HL-60 (cell line): ENCODE measurements around the gene TDRD5.

Experiments used
- DNase-seq, 2 experiments: peaks; one replicate each; pipeline ENCODE4 v3.0.0-alpha.2; 2010 to 2020; ENCODE audit warnings: low read depth in 1 of 2, low spot score in 1 of 2
- H3K27ac ChIP-seq: fragments of 250-450 bp; sonication (Bioruptor Pico); replicated peaks from 2 replicates; pipeline ENCODE4 v1.5.1; 2020; ENCODE audit warnings: mild to moderate bottlenecking, moderate library complexity
- H3K27me3 ChIP-seq: fragments of 250-450 bp; sonication (Bioruptor Pico); 2 replicates; pipeline ENCODE4 v1.5.1; 2021; ENCODE audit warnings: mild to moderate bottlenecking, moderate library complexity; ENCODE audit not compliant: insufficient read depth, poor library complexity, severe bottlenecking
- H3K4me3 ChIP-seq: replicated peaks from 2 replicates; pipeline ENCODE4 v1.5.1; 2011; ENCODE audit warnings: mild to moderate bottlenecking, control low read depth, low read length; ENCODE audit not compliant: insufficient read depth
- GABPA ChIP-seq: IDR thresholded peaks from 2 replicates; pipeline ENCODE4 v1.6.1; 2012; ENCODE audit warnings: low read depth
- POLR2AphosphoS5 ChIP-seq: IDR thresholded peaks from 2 replicates; pipeline ENCODE4 v1.6.1; 2012; ENCODE audit warnings: low read depth
- SPI1 ChIP-seq: IDR thresholded peaks from 2 replicates; pipeline ENCODE4 v1.6.1; 2012; ENCODE audit warnings: low read depth, mild to moderate bottlenecking, borderline replicate concordance
- long read RNA-seq: library from polyadenylated mRNA; unstranded; transcript quantifications from one replicate; pipeline ENCODE4 v2.0.0, GENCODE V29; 2020
- TF ChIP-seq, protein P1 (sequence below): IDR thresholded peaks from 2 replicates; pipeline ENCODE4 v1.6.1; 2012; ENCODE audit warnings: low read depth; ENCODE audit not compliant: insufficient replicate concordance
- TF ChIP-seq, protein P2 (sequence below): IDR thresholded peaks from one replicate; pipeline ENCODE4 v1.5.1; 2011; ENCODE audit warnings: low read length, control low read depth, inconsistent platforms; ENCODE audit not compliant: insufficient read depth

TDRD5 gene, protein sequence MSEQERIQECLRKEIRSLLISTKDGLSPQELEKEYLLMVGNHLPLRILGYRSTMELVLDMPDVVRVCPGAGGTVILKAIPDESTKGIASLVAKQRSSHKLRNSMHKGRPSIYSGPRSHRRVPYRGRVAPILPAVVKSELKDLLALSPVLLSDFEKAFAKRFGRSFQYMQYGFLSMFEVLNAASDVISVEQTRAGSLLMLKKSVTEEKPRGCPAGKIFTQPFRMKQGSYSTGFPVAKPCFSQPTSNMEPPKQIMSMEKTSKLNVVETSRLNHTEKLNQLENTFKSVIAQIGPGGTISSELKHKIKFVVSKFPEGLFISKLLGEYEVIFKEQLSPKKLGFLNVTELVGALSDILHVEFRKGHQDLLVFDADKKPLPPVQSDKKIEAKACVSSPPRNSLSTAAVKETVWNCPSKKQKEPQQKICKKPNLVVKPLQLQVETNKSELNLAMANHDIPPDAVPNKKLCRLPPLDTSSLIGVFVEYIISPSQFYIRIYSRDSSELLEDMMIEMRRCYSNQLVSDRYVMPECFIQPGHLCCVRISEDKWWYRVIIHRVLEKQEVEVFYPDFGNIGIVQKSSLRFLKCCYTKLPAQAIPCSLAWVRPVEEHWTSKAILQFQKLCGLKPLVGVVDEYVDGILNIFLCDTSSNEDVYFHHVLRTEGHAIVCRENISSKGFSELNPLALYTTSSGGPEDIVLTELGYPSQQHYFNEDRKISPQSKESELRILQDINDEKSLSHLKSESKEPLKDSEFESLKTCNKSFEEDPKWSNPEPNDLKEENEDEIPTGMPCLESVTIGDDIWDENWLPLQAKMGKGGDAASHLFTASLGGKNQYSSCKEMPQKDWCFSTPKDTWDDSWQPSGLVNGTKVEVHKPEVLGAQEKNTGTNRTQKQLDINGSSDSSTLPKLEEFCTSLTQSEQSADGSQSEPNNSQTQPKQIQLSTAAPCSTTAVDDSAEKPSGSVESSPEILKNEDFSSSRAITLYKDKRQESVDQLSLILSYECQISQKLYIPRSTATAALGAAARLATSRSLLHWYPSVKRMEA
- long read RNA-seq = 0 reads

DNA sequence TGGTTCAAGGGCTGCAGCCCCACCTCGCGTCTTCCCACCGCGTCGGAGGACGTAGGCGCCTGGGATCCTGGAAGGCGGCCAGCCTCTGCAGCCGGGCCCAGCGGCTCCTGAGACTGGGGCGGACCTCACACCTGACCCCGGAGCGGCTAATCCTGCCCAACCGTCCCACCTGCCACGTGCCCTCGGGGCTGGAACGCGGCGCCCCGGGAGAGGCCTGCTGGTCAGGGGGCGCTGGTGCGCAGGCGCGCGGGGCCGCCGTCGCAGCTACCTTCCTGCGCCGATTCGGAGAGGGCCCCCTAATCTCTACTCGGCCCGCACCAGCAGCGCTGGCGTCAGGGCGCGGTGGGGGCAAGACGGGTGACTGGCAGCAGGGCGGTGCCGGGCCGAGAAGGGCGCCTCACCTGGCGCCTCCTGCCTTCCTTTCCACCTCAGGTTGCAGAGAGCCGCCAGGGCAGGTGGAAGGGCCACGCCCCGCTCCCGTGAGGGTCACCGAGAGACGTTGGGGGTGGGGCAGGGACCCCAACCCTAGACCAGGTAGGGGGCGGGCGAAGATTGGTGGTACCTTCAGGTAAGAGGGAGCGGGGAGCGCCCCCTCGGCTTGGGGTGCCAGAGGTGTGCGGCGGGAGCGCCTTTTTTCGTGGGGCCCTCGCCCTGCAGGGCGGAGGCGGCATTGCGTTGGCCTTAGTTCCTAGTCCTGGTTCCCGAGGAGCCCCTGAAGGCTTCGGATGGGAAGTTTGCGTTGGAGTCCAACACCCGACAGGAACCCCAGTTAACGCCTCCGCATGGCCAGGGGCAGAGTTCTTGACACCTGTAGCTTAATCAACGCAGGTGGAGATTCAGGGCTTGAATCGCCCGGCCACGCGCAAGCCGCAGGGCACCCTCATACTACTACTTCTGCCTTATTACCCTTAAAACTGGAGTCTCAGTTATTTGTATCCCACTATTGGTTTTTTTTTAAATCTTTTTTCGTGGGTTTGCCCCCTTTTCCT lies at the start of gene TDRD5:
TDRD5 (plus strand) TSS at position 241 of the 989 bp plus-strand sequence. CDS start 784 bp downstream, outside the sequence.
- Histone ChIP-seq H3K27me3 (peaks cover 23% of the 10 kb centered on the region), H3K4me3 (no peak within 1 kb of the TSS), H3K27ac (no peak within 1 kb of the TSS)
- no peak for TF ChIP-seq POLR2AphosphoS5
- DNase-seq = no peak

DNA sequence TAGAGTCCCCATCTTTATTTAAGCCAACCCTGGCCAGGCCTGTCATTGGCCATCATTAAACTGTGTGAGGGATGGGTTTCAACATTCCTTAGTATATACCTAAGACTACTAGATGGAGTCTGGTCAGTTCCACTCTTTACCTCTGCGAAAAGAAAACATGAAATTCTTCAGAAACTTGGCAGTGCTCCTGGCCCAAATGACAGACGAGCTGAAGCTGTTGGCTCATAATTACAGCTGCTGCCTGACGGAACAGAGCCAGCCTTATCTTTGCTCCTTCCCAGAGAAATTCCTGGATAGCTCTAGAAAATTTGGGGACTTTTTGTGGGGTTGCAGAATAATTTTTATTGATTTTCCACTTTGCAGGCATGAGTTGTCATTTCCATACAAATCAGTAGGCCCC lies 46.3 kb upstream of the TDRD5 start:
- no peak overlapping the region for H3K27ac ChIP-seq
- no peaks in the 10 kb centered on the region for H3K27me3 ChIP-seq
- DNase-seq = no peak
- TF ChIP-seq SPI1 (no peak), GABPA (no peak), POLR2AphosphoS5 (no peak)
- TF ChIP-seq, protein P1, sequence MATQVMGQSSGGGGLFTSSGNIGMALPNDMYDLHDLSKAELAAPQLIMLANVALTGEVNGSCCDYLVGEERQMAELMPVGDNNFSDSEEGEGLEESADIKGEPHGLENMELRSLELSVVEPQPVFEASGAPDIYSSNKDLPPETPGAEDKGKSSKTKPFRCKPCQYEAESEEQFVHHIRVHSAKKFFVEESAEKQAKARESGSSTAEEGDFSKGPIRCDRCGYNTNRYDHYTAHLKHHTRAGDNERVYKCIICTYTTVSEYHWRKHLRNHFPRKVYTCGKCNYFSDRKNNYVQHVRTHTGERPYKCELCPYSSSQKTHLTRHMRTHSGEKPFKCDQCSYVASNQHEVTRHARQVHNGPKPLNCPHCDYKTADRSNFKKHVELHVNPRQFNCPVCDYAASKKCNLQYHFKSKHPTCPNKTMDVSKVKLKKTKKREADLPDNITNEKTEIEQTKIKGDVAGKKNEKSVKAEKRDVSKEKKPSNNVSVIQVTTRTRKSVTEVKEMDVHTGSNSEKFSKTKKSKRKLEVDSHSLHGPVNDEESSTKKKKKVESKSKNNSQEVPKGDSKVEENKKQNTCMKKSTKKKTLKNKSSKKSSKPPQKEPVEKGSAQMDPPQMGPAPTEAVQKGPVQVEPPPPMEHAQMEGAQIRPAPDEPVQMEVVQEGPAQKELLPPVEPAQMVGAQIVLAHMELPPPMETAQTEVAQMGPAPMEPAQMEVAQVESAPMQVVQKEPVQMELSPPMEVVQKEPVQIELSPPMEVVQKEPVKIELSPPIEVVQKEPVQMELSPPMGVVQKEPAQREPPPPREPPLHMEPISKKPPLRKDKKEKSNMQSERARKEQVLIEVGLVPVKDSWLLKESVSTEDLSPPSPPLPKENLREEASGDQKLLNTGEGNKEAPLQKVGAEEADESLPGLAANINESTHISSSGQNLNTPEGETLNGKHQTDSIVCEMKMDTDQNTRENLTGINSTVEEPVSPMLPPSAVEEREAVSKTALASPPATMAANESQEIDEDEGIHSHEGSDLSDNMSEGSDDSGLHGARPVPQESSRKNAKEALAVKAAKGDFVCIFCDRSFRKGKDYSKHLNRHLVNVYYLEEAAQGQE = no peak
- TF ChIP-seq, protein P2, sequence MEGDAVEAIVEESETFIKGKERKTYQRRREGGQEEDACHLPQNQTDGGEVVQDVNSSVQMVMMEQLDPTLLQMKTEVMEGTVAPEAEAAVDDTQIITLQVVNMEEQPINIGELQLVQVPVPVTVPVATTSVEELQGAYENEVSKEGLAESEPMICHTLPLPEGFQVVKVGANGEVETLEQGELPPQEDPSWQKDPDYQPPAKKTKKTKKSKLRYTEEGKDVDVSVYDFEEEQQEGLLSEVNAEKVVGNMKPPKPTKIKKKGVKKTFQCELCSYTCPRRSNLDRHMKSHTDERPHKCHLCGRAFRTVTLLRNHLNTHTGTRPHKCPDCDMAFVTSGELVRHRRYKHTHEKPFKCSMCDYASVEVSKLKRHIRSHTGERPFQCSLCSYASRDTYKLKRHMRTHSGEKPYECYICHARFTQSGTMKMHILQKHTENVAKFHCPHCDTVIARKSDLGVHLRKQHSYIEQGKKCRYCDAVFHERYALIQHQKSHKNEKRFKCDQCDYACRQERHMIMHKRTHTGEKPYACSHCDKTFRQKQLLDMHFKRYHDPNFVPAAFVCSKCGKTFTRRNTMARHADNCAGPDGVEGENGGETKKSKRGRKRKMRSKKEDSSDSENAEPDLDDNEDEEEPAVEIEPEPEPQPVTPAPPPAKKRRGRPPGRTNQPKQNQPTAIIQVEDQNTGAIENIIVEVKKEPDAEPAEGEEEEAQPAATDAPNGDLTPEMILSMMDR = no peak
- H3K4me3 ChIP-seq = no peak overlapping the region

DNA sequence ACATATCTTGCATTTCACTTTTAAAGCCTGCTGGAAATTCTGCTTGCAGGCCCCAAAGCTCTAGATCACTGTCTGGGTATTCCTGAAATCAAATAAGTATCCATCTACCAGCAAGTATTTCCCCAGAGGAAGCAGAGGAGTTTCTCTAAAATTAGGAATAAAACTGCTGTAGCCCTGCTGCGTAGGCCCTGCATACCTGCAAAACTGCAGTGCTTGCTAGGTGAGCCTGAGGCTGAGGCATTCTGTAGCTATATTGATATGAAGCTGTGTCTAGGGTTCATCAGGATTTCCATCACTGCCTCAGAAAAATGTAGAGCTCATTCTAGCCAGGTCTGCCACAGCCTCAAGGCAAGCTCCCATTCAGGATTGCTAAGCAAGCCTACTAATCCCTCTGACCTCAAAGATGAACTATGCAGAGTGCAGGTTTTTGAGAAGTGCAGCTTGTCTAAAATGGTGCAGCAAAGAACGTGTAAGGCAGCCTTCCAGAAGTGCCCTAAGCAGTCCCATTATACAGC lies 44.6 kb upstream of the TDRD5 start:
- H3K4me3 ChIP-seq = no peak overlapping the region
- TF ChIP-seq SPI1 (no peak), GABPA (no peak), POLR2AphosphoS5 (no peak)
- TF ChIP-seq, protein P2 = no peak
- TF ChIP-seq, protein P1 = no peak
- no peak overlapping the region for H3K27ac ChIP-seq
- no peaks in the 10 kb centered on the region for H3K27me3 ChIP-seq
- no peak for DNase-seq
